Spleen (tissue), 7 donors: ENCODE measurements around the gene ELF4.

ENCODE experiments used
- CTCF ChIP-seq, 11 experiments: fragments of 200-600 bp in 7 of 11; fragments of 450-650 bp in 4 of 11; sonication (generic) in 4 of 11; IDR thresholded peaks in 8 of 11; conservative IDR thresholded peaks in 3 of 11; 1 replicate in 7 of 11; 2 replicates in 4 of 11; pipeline versions ENCODE4 v1.4.0 to v1.8.0; 2016 to 2021; ENCODE audit warnings: antibody characterized with exemption in 11 of 11, inconsistent platforms in 4 of 11, mild to moderate bottlenecking in 1 of 11
- POLR2AphosphoS5 ChIP-seq, 3 donors: sonication (generic); formaldehyde crosslinking; IDR thresholded peaks; one replicate each; pipeline ENCODE4 v1.5.1; 2017; ENCODE audit warnings: antibody characterized with exemption in 3 of 3
- donor health status: DM: no; HTN: no; CAD: no; lungs with moderate emphysema.
- donor health status: DM: no; HTN: no; CAD: no.
- donor health status: DM: no; HTN: no; CAD: no.

GRCh38 chrX:130105244-130105643 lies 5.1 kb downstream of the ELF4 start:
- TF ChIP-seq CTCF (IDR thresholded peaks at IDR 0.05 in 8 of 11, conservative IDR thresholded peaks at IDR 0.05 in 3 of 11) (no peak), POLR2AphosphoS5 (IDR thresholded peaks at IDR 0.05) (no peak)
